ENCODE measurements around the gene HABP4. TPM values are rescaled to one million over a fixed set of nuclear protein-coding genes. Genes with fewer than 3 reads are reported as not detected.
A peak's percentile ranks its signal among the peaks of the same experiment; 100 is the strongest.

The HABP4 gene
- total RNA-seq, 2 experiments from 2014 or later: 17.4 to 19.0 TPM

- peak overlapping the region; percentile 92 for H3K27ac Mint-ChIP-seq
- CTCF ChIA-PET: interaction anchor here (1.2 kb wide), 1 partner anchor 248 kb away, joined by 4 read pairs; no protein-coding TSS in a partner anchor
- H3K27me3 Mint-ChIP-seq: no peaks in the 10 kb centered on the region
Measured at GRCh38 chr9:96418920-96419690, 30.9 kb upstream of the HABP4 start.

GRCh38 chr9:96419691-96419969, 30.3 kb upstream of the HABP4 start:
- Mint-ChIP-seq H3K4me3 (peak overlapping the region; percentile 88), H3K4me1 (ENCODE audit: low read depth) (peaks cover 26% of the 10 kb centered on the region), H3K9me3 (no peaks in the 10 kb centered on the region), H3K27ac (peak overlapping the region; percentile 89), H3K36me3 (peaks cover 9% of the 10 kb centered on the region), H3K27me3 (no peaks in the 10 kb centered on the region)
- intact Hi-C loops (cut with micrococcal nuclease): loop anchor here (2.0 to 10.0 kb wide), 7 partner anchors 37 to 1215 kb away; partner anchors contain the start of genes ERCC6L2, NCBP1, SLC35D2 and TSTD2
- ChIA-PET CTCF (interaction anchor here (1.2 kb wide), 1 partner anchor 248 kb away, joined by 4 read pairs; no protein-coding TSS in a partner anchor), POLR2A (interaction anchor here (1.3 kb wide), 1 partner anchor 30 kb away, joined by 3 read pairs; the partner anchor contains the start of gene HABP4)
- no peak for DNase-seq

More at GRCh38 chr9:96418920-96419690, 30.9 kb upstream of the HABP4 start:
- intact Hi-C loops (cut with micrococcal nuclease): loop anchor here (1.0 to 10.0 kb wide), 8 partner anchors 31 to 1216 kb away; partner anchors contain the start of genes ERCC6L2, HABP4, NCBP1 and SLC35D2
- Mint-ChIP-seq H3K4me1 (ENCODE audit: low read depth) (peaks cover 28% of the 10 kb centered on the region), H3K36me3 (peaks cover 9% of the 10 kb centered on the region), H3K4me3 (peak overlapping the region; percentile 88), H3K9me3 (no peaks in the 10 kb centered on the region)
- peak; percentile 74 for DNase-seq
- POLR2A ChIA-PET: interaction anchor here (1.3 kb wide), 1 partner anchor 31 kb away, joined by 3 read pairs; the partner anchor contains the start of gene HABP4

GRCh38 chr9:96420468-96421219, 29.3 kb upstream of the HABP4 start:
- Mint-ChIP-seq H3K27ac (peak overlapping the region; percentile 89), H3K9me3 (no peaks in the 10 kb centered on the region), H3K4me3 (peak overlapping the region; percentile 88), H3K27me3 (no peaks in the 10 kb centered on the region), H3K36me3 (peaks cover 9% of the 10 kb centered on the region), H3K4me1 (ENCODE audit: low read depth) (peaks cover 29% of the 10 kb centered on the region)
- peak; percentile 56 for DNase-seq
- ChIA-PET POLR2A (no interaction called here), CTCF (interaction anchor here (0.6 to 1.2 kb wide), 2 partner anchors 76 to 246 kb away, joined by 3 to 7 read pairs; no protein-coding TSS in a partner anchor)
- intact Hi-C loops (cut with micrococcal nuclease): no loop called here

GRCh38 chr9:96423322-96423984, 26.5 kb upstream of the HABP4 start:
- peaks cover 26% of the 10 kb centered on the region for H3K4me1 Mint-ChIP-seq (ENCODE audit: low read depth)
- no peak overlapping the region for H3K4me3 Mint-ChIP-seq
- DNase-seq: no peak
- no peaks in the 10 kb centered on the region for H3K27me3 Mint-ChIP-seq
- POLR2A ChIA-PET: no interaction called here
- H3K9me3 Mint-ChIP-seq: no peaks in the 10 kb centered on the region
- intact Hi-C loops (cut with micrococcal nuclease): no loop called here
- no peak overlapping the region for H3K27ac Mint-ChIP-seq
- no peaks in the 10 kb centered on the region for H3K36me3 Mint-ChIP-seq
- CTCF ChIA-PET: no interaction called here

- Mint-ChIP-seq H3K36me3 (no peaks in the 10 kb centered on the region), H3K27me3 (no peaks in the 10 kb centered on the region), H3K9me3 (no peaks in the 10 kb centered on the region), H3K4me1 (ENCODE audit: low read depth) (peaks cover 26% of the 10 kb centered on the region), H3K4me3 (no peak overlapping the region), H3K27ac (no peak overlapping the region)
- POLR2A ChIA-PET: no interaction called here
- no peak for DNase-seq
- CTCF ChIA-PET: interaction anchor here (1.5 kb wide), 1 partner anchor 18 kb away, joined by 6 read pairs; no protein-coding TSS in a partner anchor
- intact Hi-C loops (cut with micrococcal nuclease): no loop called here
Measured at GRCh38 chr9:96423985-96424336, 26.0 kb upstream of the HABP4 start.

- ChIA-PET POLR2A (no interaction called here), CTCF (interaction anchor here (1.5 kb wide), 1 partner anchor 16 kb away, joined by 6 read pairs; no protein-coding TSS in a partner anchor)
- Mint-ChIP-seq H3K27ac (no peak overlapping the region), H3K27me3 (no peaks in the 10 kb centered on the region), H3K4me3 (no peak overlapping the region), H3K4me1 (ENCODE audit: low read depth) (peaks cover 12% of the 10 kb centered on the region), H3K9me3 (no peaks in the 10 kb centered on the region), H3K36me3 (no peaks in the 10 kb centered on the region)
- intact Hi-C loops (cut with micrococcal nuclease): no loop called here
- no peak for DNase-seq
Measured at GRCh38 chr9:96425500-96426169, 24.3 kb upstream of the HABP4 start.

GRCh38 chr9:96429732-96430131, 20.2 kb upstream of the HABP4 start:
- Mint-ChIP-seq H3K9me3 (no peaks in the 10 kb centered on the region), H3K27me3 (peaks cover 3% of the 10 kb centered on the region), H3K27ac (no peak overlapping the region), H3K4me1 (ENCODE audit: low read depth) (peaks cover 6% of the 10 kb centered on the region), H3K36me3 (no peaks in the 10 kb centered on the region), H3K4me3 (no peak overlapping the region)
- no peak for DNase-seq
- ChIA-PET CTCF (no interaction called here), POLR2A (no interaction called here)
- intact Hi-C loops (cut with micrococcal nuclease): no loop called here

GRCh38 chr9:96430377-96430776, 19.6 kb upstream of the HABP4 start:
- ChIA-PET CTCF (no interaction called here), POLR2A (no interaction called here)
- Mint-ChIP-seq H3K27ac (no peak overlapping the region), H3K9me3 (no peaks in the 10 kb centered on the region), H3K36me3 (no peaks in the 10 kb centered on the region), H3K4me1 (ENCODE audit: low read depth) (peaks cover 6% of the 10 kb centered on the region), H3K27me3 (peaks cover 3% of the 10 kb centered on the region), H3K4me3 (no peak overlapping the region)
- no peak for DNase-seq
- intact Hi-C loops (cut with micrococcal nuclease): no loop called here

DNA sequence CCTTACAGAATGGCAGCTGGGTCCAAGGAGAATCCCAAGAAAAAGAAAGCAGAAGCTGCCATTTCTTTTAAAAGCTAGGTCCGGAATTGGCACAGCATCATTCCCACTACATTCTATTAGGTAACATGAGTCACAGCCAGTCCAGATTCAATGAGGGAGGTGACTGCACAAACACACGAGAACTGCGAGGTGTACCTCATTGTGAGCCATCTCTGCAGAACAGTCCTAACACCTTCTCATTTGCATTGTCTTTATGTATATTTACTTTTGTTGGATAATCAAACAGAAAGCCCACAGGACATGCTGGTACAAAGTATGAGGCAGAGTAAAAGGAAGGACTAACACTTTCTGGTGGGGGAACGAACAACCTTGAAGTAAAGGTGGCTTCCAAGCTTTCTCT, 14.6 kb upstream of the HABP4 start:
- H3K27ac Mint-ChIP-seq: no peak overlapping the region

GRCh38 chr9:96436063-96436455, 13.9 kb upstream of the HABP4 start:
- Mint-ChIP-seq H3K4me1 (ENCODE audit: low read depth) (no peaks in the 10 kb centered on the region), H3K27me3 (peaks cover 3% of the 10 kb centered on the region), H3K9me3 (no peaks in the 10 kb centered on the region), H3K27ac (no peak overlapping the region), H3K36me3 (no peaks in the 10 kb centered on the region), H3K4me3 (no peak overlapping the region)
- DNase-seq: no peak
- CTCF ChIA-PET: interaction anchor here (0.6 kb wide), 1 partner anchor 11 kb away, joined by 3 read pairs; no protein-coding TSS in a partner anchor
- intact Hi-C loops (cut with micrococcal nuclease): no loop called here
- POLR2A ChIA-PET: interaction anchor here (1.2 kb wide), 1 partner anchor 14 kb away, joined by 3 read pairs; the partner anchor contains the start of gene HABP4

More for the DNA sequence above, 14.6 kb upstream of the HABP4 start:
- no peaks in the 10 kb centered on the region for H3K4me1 Mint-ChIP-seq (ENCODE audit: low read depth)
- no peak for DNase-seq
- H3K27me3 Mint-ChIP-seq: peaks cover 3% of the 10 kb centered on the region
- intact Hi-C loops (cut with micrococcal nuclease): no loop called here
- CTCF ChIA-PET: interaction anchor here (1.5 kb wide), 1 partner anchor 231 kb away, joined by 6 read pairs; no protein-coding TSS in a partner anchor
- no peaks in the 10 kb centered on the region for H3K36me3 Mint-ChIP-seq
- H3K4me3 Mint-ChIP-seq: no peak overlapping the region
- H3K9me3 Mint-ChIP-seq: no peaks in the 10 kb centered on the region
- POLR2A ChIA-PET: interaction anchor here (1.2 kb wide), 1 partner anchor 14 kb away, joined by 3 read pairs; the partner anchor contains the start of gene HABP4

- H3K27ac Mint-ChIP-seq: no peak overlapping the region
- peaks cover 3% of the 10 kb centered on the region for H3K27me3 Mint-ChIP-seq
- intact Hi-C loops (cut with micrococcal nuclease): no loop called here
- H3K4me3 Mint-ChIP-seq: no peak overlapping the region
- H3K9me3 Mint-ChIP-seq: peaks cover under 1% of the 10 kb centered on the region
- ChIA-PET POLR2A (no interaction called here), CTCF (interaction anchor here (0.6 kb wide), 1 partner anchor 12 kb away, joined by 3 read pairs; no protein-coding TSS in a partner anchor)
- no peaks in the 10 kb centered on the region for H3K4me1 Mint-ChIP-seq (ENCODE audit: low read depth)
- DNase-seq: no peak
- no peaks in the 10 kb centered on the region for H3K36me3 Mint-ChIP-seq
Measured at GRCh38 chr9:96436456-96437126, 13.4 kb upstream of the HABP4 start.

Data from activated CD4-positive, alpha-beta memory T cell treated with anti-CD3 and anti-CD28 coated beads for 36 hours (primary cell).